ENCODE measurements around the gene P2RX1.
A peak's percentile ranks its signal among the peaks of the same experiment; 100 is the strongest.
"Not testable (repeated sequence)": the region's sequence is repeated elsewhere in the genome, so short reads cannot be mapped to it uniquely, and the experiment has no call there.

The P2RX1 gene

DNA sequence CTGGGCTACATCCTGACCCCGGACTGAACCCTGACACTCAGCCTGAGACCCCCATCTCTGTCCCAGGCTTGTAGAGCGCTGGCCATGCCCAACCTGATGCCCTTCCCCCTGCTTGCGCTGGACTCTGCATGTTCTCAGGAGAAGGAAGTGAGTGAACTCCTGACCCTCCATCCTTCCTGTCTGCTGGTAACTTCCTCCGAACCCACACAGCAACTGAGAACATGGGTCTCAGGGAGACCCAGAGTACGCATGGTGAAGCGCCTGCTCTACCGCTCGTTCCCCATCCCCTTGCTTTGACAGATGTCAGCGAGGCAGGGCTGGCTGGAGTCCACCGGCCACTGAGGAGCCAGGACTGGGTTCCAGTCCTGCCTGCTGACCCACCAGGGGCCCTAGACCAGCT is 29.5 kb downstream of the P2RX1 start:
- peak in 1 of 2 donors; percentile 15 for DNase-seq

DNA sequence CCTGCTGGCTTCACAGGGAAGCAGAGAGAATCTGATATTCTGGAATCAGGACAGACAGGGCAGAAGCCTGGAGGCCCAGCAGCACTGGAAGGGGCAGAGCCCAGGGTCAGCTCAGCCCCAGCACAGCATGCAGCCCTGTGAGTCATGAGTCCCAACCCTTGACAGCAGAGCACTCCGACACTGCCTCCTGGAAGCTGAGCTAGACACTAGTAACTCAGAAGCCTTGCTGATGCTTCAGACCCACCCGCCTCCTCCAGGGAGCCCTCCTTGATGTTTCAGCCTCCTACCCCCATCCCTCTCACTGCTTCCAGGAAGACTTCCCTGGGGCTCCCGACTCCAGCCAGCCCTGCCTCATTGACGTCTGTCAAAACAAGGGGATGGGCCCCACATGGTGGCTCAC is 30.3 kb downstream of the P2RX1 start:
- DNase-seq: no peak

DNA sequence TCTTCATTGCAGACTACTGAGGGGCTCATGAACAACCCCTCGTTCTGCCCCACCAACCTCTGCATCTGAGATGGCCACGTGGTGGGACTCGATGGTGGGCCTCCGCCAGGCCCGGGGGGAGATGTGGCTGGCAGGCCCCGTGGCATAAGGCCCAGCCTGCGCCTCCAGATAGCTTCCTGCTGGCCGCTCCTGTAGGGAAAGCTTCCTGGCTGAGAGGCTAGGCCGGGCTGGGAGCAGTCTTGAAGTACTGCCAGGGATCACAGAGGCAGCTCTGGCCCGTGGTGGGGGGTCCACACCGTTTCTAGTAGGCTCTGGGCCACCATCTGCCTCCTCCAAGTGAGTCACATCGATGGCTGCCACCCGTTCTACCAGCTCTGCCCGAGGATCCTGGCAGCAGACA is 31.0 kb downstream of the P2RX1 start:
- no peak for DNase-seq

DNA sequence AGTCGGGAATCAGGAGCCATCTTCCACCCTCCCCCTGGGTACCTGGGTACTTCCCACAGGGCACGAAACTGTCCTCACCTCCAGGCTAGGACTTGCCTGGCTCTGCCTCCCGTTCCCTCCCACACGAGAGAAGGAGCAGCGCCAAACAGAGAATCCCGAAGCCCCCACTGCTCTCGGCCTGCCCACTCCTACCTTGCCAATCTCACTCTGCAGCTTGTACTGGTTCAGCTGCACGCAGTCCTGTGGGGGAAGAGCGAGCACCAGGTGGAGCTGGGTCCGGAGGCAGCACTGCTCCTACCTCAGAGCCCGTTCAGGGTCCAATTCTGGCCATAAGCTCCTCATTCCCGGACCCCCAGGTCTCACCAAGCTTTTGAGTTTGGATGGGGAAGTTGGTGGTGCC is 32.1 kb downstream of the P2RX1 start:
- DNase-seq: no peak

DNA sequence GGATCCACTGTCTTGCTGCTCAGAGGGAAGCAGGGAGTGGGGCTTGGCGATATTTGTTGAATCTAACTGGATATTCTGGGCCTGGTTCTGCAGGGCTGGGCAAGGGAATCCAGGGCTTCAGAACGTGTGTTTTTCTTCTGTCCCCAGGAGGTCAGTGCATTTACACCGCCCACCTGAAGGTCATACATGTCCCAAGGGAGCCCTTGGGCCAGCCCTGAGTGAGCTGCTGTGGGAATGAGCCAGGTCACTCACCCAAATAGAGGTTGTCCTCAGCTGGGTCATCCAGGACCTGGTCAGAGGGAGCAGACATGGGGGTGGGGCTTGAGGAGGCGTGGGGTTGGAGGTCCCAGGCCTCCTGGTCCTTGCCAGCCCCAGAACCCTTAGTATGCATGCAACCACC is 34.0 kb downstream of the P2RX1 start:
- no peak for DNase-seq

DNA sequence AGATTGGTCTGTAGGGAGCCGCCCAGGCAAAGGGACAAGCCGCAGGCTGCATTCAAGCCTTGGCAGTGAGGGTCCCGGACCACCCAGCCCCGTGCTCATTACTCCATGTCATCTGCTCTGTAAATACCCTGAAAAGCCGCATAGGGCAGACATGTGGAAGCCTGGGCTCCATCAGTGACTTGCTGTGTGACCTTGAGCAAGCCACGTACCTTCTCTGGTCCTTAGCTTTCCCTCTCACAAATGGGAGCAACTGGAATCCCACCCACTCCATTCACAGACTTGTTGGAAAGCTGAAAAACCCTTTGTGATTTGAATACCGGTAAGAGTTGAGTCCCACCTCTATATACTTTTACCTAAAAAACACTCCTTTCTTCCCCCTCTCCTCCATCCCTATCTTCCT is 35.3 kb downstream of the P2RX1 start:
- no peak for DNase-seq

DNA sequence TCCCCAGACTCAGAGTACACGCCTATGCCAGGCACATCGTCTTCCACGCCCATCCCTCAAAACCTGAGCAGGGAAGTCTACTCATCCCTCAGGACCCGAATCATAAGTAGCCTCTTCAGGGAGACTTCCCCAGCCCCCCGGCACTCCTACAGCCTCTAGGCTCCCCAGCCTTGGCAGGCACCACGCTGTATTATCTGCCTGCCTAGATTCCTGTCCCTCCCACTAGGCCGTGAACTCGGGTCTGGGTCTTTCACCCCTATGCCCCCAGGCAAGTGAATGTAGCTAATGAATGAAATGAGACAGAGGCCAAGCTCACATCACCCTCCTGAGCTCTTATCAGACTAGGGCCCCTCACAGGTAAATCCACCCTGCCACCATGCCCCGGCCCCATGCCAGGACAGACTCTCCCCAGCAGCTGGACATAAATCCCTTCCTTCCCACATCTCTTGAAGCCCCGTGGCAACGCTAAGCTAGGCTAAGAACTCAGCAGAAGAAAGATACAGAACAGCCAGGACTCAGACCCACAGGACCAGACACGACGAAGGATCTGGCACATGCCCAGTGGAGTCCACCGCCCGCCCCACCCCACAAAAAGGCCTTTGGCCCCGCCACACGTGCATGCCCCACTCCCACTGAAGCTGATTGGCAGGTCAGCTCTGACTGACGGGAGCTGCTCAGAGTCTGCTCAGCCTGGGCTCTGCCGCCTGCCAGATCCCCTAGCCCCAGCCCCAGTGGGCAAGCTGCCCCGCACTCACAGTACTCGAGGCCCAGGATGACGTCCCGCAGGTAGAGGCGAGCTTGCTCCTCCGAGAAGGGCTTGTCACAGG is 36.5 kb downstream of the P2RX1 start:
- DNase-seq: no peak

DNA sequence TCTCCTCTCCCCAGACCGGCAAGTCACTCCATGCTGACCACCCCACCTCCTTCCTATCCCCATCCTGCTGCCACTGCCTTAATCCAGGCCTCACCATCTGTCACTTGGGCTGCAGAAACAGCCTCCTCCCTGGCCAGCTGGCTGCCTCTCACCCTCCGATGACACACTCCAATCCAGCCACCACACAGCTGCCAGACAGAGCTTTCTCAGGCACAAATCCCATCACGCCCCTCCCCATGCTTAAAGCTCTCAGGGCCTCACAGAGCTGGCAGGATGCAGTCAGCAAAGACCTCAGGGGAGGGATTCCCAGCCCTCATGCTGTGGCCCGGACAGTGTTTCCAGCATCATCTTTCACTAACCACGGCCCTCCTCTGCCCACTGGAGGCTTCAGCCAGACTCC is 37.1 kb downstream of the P2RX1 start:
- DNase-seq: no peak

DNA sequence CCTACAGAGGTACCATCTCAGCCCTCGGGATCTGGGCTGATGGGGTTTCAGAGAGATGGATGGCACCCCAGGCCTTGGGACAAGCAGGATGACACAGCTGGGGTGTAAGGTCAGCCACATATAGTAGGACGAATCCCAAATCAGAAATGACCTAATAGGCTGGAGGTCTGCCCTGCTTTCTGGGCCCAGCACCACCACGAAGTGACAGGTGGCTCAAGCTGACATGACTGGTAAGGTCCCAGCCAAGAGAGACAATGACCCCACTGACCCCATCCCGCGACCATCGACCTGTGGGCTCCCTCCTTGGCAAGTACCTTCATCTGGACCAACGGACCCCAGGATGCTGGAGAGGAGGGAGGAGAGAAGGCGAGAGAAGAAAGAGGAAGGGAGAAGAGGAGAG is 39.0 kb downstream of the P2RX1 start:
- DNase-seq: no peak

DNA sequence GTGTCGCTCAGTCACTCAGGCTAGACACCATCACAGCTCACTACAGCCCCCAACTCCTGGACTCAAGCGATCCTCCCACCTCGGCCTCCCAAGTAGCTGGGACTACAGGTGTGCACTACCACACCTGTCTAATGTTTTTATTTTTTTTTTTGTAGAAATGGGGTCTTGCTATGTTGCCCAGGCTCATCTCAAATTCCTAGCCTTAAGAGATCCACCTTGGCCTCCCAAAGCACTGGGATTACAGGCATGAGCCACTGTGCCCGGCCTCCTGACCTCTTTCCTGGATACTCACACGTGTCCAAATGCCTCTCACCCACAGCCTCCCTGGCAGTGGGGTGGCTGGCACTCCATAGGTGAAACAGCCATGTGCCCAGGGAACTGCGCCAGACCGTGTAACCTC is 40.9 kb downstream of the P2RX1 start:
- DNase-seq: no peak

DNA sequence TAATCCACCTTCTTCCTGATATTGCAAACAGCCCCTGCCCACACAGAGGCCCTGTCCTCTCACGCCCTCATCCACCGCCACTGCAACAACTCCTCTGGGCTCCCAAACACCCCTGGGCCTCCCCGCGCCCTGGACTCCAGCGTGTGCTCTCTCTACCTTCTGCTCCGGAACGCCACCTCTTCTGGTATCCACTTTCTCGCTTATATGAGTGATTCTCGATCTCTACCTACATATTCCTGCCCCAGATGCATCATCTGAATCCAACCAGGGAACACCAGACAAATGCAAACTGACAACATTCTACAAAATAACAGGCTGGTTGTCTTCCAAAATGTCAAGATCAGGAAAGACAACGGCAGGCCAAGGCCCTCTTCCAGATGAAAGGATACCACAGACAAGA is 42.4 kb downstream of the P2RX1 start:
- no peak for DNase-seq

DNA sequence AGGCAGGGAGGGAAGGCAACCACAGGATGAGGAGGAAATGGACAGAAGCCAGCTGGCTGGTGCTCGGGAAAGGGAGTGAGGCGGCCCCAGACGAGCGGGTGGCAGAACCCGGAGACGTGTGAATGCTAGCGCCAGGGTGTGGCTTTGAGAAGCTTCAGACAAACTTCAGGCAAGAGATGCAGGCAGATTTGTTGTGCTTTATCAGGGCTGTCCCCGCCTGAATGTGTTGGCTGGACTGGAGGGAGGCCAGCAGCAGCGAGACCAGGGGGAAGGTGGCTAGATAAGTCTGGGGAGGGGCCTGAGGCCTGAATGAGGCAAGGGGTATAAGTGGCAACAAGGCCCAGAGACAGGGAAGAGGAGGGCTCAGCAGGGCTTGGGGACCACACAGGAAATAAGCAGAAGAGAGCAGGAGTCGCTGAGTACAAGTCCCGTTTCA is 45.4 kb downstream of the P2RX1 start:
- no peak for DNase-seq

DNA sequence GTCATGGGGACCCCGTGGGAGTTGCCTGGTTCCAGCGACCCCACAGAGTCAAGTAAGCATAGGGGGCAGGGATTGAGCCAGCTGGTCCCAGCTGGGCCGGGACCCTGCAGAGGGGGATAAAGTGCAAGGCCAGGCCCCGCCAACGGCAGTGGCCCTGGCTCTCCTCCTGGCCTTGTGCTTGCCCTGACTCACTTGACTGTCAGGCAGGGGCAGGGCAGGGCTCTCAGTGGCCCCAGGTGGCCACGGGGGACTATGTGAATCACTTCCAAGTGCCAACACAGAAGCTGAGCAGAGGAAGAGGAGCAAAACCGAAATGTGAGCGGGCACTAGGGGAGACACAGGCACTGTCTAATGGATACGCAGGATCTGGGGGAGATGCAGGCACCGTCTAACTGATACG is 48.7 kb downstream of the P2RX1 start:
- DNase-seq: no peak

DNA sequence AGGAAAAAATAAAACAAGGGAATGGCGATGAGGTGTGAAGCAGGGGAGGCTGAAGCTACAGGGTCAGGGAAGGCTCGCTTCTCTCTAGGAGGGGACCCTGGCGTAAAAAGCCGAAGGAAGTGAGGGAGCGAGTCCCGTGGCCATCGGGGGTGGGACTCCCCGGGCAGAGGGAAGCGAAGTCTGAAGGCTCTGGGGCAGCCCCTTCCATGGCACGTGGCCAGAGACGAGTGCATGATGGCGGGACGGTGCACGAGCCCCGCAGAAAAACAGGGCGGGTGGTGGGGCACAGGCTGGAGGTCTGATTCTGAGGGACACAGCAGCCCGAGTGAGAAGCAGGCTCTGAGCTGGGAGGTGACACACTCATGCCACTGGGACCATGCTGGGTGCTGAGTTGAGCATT is 49.2 kb downstream of the P2RX1 start:
- DNase-seq: no peak

DNA sequence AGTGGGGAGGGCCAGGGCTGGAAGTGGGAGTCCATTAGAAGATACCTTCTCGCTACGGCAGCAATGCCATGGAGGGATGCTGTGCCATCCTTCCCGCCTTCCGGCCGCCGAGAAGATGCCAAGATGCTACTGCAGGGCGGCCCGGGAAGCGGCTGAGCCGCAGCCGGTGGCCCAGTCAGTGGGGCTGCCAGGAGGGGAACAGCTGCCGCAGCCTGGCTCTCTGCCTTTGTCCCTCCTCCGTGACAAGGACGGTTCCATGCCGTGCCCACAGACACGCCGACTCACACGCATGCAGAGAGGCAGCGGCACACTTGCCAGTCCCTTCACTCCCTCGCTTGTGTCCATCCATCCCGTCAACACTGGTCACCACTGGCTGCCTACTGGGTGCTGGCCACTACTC is 50.0 kb downstream of the P2RX1 start:
- DNase-seq: no peak

DNA sequence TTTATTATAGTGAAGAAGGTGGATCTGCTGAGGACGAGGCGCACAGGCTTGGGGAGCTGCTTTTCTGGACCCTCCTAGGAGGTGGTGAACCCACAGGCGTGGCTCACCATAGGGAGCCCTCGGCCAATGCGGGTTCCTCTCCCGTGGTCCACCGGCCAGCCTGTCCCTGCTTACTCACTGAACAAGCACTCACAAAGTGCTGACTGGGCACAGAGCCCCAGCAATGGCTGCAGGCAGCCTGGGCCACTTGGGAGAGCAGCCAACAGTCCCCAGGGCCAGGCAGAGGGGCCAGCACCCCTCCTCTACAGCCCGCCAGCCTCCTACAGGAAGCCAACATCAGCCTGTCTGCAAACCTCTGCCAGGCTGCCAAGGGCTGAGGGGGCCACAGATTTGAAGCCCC is 51.1 kb downstream of the P2RX1 start:
- DNase-seq: peak in 1 of 2 donors; percentile 37

DNA sequence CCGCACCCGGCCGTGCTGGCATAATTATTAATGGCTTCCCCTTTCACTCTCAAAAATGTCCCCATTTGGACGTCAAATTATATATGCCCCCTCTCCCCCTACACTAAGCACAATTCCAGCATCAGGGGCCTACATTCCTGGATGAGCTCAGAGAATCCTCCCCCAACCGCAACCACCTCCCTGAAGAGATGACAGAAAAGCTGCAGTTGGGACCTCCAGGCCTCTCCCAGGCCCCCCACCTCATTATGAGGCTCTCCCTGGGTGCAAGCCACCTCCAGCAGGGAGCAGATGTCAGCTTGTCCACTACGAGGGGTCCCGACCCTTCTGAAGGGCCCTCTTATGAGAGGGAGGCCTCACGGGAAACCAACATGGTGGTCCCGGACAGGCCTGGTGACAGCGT is 51.7 kb downstream of the P2RX1 start:
- no peak for DNase-seq

DNA sequence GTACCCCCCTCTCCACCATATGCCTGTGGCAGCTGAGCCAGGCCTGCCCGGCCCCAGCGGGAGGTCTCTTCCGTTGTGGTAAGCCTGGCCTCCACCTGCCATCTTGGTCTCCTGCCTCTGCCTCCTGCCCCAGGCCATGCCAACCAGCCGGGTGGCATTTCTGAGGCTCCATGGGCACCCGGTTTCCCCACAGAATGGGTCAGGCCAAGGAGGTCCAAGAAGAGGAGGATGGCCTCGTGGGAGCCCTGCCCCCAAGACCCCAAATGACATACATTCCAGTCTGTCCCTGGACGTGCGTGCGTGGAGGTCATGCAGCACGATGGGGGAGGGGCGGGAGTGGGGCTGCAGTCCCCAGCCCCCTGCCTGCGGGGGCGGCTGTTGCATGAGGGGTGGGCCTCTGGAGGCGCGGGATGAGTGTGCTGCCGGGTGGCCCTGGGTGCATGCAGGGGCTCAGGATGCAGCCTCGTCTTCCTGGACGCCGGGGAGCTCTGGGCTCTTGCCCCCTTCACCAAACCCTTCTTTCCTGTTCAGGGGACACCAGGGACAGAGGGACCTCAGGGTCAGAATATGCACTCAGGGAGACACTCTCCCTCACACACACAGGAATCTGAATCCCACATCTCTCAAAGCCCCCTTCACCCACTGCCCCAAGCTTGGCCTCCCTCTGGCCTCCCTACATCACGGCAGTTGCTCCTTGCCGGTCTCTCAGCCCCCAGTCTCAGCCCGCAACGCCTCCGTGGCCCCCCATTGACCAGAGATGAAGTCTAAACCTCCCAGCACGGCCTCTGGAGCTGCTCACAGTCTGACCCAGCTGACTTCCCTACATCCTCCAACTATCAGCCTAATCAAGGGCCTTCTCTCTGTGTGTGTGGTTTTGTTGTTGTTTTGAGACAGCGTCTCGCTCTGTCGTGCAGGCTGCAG is 54.2 kb downstream of the P2RX1 start:
- no peak for DNase-seq

DNA sequence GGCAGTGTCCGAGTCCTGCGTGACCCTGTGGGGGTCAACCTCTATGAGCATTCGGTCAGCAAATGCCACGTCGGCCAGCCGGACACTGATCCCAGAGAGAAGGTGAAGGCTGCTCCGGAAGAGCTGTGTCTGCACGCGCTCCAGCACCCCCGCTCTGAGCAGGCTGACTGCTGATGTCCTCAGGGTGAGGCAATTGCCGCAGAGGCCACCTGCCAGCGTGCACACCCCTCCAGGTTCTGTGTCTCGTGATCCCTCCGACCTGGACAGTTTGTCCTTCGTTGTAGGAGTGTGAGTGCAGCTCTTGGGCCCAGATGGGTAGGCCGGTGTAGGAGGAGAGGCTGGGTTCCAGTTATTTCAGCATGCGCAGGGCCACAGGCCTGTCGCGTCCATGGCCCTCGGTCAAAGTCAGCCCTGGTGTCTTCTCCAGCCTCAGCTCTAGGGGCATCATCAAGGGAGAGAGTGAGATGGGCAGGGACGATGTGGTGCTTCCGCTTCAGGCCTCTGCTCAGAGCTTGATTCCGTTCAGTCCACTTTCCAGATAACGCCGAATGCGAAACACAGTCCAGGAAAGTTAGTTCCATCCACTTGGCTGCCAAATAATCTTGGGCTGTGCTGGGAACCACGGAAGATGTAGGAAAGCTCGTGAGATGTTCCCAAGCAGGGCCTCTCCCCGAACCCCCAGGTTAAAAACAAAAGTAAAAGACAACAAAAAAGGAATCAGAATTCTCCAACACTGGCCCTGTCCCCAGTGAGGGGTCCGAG is 55.1 kb downstream of the P2RX1 start:
- DNase-seq: no peak

DNA sequence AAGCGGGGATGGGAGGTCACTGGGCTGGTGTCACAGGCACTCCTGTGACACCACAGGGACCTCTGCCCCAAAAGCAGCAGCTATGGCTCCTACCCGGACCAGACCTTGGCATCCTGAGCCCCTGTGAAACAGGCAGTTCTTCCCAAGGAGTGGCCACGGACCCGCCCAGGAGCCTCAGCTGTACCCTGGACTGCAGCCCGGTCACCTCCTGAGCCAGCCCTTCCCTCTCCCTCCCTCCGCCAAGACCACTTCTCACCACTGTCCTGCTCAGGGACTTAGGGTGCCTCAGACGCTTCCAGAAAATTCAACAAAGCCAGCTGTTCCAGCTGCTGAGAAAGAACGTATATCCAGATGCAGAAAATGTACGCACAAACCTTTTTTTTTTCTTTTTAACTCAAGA is 56.3 kb downstream of the P2RX1 start:
- DNase-seq: no peak

DNA sequence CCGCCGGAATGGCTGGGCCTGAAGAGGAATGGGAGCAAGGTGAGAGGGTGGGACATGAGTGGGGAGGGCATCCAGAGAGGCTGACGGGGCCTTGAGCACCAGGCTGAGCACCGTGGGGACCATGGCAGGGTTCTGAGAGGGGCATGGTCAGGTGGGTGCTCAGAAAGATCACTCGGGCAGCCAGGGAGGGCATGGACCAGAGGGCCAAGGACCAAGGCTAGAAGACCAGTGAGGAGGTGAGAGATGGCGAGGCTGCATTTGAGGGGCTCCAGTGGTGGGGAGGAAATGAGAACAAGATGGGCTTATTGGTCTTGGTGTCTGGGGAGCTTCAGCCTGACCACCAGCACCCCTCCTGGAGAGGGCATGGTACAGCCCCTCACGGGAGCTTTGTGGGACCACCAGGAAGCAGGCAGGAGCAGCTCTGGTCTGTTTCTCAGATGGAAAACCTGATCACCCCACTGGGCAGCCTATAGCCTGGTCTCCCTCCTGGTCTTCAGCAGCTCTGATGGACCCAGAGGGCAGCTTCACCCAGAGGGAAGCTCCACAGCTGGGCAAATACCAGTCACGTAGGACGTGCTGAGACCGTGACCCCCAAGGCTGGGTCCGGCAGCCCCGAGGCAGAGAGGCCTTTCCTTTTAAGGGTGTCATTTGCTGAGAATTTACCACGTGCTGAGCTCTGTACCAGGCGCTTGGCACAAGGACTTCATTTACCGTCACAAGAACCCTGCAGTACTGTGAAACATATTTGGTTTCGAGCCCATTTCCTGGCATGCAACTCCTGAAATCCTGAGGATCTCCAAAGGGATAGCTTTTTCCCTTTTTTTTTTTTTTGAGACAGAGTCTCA is 58.8 kb downstream of the P2RX1 start:
- DNase-seq: no peak

DNA sequence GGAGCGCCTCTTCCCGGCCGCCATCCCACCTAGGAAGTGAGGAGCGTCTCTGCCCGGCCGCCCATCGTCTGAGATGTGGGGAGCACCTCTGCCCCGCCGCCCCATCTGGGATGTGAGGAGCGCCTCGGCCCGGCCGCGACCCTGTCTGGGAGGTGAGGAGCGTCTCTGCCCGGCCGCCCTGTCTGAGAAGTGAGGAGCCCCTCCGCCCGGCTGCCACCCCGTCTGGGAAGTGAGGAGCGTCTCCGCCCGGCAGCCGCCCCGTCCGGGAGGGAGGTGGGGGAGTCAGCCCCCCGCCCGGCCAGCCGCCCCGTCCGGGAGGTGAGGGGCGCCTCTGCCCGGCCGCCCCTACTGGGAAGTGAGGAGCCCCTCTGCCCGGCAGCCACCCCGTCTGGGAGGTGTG is 62.1 kb downstream of the P2RX1 start:
- not testable (repeated sequence) for DNase-seq
